Transverse colon (tissue), 4 donors: ENCODE results near the gene PELI2.

Experiments
- CTCF ChIP-seq, 5 experiments: fragments of 200-600 bp in 3 of 5; fragments of 450-650 bp in 2 of 5; sonication (generic) in 3 of 5; IDR thresholded peaks; 1 replicate in 2 of 5; 2 replicates in 3 of 5; pipeline ENCODE4 v1.5.1; 2016 to 2017; ENCODE audit warnings: antibody characterized with exemption in 5 of 5, inconsistent platforms in 3 of 5, mild to moderate bottlenecking in 2 of 5, moderate library complexity in 1 of 5
- EP300 ChIP-seq: sonication (generic); formaldehyde crosslinking; IDR thresholded peaks from one replicate; pipeline ENCODE4 v1.6.1; 2017; ENCODE audit warnings: antibody characterized with exemption, low read depth
- POLR2A ChIP-seq: fragments of 450-650 bp; IDR thresholded peaks from one replicate; pipeline ENCODE4 v1.6.1; 2016; ENCODE audit warnings: antibody characterized with exemption, mild to moderate bottlenecking, moderate library complexity
- POLR2AphosphoS5 ChIP-seq, 3 donors: sonication (generic); formaldehyde crosslinking; IDR thresholded peaks; one replicate each; pipeline ENCODE4 v1.6.1; 2016; ENCODE audit warnings: antibody characterized with exemption in 3 of 3

GRCh38 chr14:56268039-56268438, 149.8 kb downstream of the PELI2 start:
- TF ChIP-seq POLR2A, result no peak
- no peak for TF ChIP-seq CTCF (IDR thresholded peaks at IDR 0.05)
- TF ChIP-seq EP300, result no peak
- no peak for TF ChIP-seq POLR2AphosphoS5 (IDR thresholded peaks at IDR 0.05)
